GM12873 (cell line): Measurements from ENCODE around the gene SUN1.

Source experiments
- TF ChIP-seq, protein P1 (sequence below): IDR thresholded peaks from 2 replicates; pipeline ENCODE4 v1.5.1; 2012; ENCODE audit warnings: low read depth, mild to moderate bottlenecking, moderate library complexity, low read length, control low read depth; ENCODE audit not compliant: insufficient read depth; ENCODE audit errors: missing control alignments

The SUN1 gene

DNA sequence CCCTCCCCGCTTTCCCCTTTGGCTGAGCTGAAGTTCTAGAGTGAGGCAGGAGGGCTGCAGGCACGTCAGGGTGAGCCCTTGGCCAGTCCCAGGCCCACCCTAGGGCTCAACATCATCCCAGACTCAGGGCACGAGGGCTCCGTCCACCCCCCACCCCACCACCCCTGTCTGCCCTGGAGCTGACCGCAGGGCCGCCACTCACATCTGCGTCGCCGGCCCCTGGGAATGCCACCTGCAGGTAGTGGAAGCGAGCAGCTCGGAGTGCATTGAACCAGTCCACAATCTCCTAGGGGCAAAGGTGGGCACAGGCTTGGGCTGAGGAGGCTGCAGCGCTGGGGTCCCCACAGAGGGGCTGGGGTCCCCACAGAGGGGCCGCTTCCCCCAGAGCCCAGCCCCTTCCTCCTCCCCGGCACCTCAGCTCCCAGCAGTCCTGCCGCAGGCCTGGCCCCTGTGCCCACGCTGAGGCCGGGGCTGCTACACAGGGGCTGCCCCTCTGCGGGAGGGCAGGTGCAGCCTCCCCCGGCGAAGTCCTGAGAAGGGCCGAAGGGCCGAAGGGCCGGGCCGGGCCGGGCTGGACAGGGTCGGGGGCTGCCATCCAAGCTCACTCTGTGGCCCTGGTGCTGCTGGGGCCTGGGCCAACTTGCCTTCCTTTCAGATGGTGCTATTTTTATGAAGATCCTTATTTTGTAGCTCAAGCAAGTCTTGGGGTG is 68.2 kb downstream of the SUN1 start:
- TF ChIP-seq, protein P1, sequence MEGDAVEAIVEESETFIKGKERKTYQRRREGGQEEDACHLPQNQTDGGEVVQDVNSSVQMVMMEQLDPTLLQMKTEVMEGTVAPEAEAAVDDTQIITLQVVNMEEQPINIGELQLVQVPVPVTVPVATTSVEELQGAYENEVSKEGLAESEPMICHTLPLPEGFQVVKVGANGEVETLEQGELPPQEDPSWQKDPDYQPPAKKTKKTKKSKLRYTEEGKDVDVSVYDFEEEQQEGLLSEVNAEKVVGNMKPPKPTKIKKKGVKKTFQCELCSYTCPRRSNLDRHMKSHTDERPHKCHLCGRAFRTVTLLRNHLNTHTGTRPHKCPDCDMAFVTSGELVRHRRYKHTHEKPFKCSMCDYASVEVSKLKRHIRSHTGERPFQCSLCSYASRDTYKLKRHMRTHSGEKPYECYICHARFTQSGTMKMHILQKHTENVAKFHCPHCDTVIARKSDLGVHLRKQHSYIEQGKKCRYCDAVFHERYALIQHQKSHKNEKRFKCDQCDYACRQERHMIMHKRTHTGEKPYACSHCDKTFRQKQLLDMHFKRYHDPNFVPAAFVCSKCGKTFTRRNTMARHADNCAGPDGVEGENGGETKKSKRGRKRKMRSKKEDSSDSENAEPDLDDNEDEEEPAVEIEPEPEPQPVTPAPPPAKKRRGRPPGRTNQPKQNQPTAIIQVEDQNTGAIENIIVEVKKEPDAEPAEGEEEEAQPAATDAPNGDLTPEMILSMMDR = no peak

DNA sequence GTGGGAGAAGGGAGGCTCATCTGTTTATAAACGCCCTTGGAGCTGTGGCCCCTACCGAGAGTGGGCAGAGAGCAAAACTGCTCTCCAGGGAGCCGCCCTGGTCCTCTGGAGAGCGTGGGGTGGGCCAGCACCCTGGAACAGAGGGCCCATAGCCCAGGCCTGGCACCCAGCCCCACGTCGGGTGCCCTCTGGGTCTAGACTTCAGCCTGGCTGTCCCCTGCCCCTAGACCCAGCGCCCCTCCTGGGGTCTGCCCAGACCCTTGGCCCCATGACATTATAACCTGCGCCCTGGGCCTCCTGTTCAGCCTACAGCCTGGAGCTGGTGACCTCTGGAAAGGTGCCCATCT is 68.7 kb downstream of the SUN1 start:
- TF ChIP-seq, protein P1 = no peak

DNA sequence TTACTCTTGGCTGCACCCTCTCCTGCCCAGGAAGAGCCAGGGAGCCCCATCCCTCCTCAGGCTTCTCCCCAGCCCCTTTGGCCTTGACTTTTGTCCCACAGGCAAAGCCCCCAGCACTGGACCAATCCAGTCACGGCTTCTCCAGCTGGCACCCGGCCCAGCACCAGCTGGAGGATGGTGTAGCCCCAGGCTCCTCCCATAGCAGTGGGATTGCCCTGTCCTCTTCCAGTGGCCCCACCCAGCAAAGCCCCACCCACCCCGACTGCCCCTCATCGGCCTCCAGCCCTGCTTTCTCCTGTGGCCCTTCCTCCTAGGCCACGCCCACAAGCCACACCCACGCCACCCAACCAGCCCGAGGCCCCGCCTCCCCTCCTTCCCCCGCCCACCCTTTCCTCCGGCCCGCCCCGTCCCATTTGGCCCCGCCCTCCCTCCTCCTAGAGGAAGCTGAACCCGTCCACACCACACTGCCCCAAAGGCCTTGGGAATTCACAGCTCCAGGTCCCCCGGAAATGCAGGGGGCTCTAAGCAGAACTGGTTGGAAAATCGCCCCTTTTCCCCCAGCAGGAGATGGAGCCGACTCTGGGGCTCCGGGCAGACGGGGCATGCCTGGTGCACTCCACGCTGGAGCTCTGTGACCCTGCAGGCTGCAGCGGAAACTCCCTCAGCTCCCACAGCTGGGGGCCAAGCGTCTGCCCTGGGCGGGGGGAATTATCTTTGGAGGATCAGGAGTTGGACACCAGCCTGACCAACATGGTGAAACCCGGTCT is 69.3 kb downstream of the SUN1 start:
- TF ChIP-seq, protein P1 = no peak

DNA sequence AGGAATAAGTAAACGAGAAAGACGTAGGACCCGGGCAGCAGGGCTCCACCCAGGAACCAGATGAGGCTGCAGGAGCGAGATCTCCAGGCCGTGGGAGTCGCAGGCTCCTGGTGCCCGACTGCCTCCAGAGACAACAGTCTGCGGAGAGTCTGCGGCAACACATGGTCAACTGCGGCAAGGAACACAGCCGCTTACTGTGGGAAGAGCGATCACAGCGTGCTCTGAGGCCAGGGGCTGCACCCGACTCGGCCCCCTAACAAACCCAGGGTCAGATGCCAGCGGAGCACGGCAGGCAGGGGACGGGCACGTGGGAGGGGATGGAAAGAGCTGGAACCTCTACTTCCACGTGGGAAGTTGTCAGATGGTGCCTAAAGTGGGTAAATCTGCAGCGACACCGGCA is 70.7 kb downstream of the SUN1 start:
- TF ChIP-seq, protein P1 = no peak

DNA sequence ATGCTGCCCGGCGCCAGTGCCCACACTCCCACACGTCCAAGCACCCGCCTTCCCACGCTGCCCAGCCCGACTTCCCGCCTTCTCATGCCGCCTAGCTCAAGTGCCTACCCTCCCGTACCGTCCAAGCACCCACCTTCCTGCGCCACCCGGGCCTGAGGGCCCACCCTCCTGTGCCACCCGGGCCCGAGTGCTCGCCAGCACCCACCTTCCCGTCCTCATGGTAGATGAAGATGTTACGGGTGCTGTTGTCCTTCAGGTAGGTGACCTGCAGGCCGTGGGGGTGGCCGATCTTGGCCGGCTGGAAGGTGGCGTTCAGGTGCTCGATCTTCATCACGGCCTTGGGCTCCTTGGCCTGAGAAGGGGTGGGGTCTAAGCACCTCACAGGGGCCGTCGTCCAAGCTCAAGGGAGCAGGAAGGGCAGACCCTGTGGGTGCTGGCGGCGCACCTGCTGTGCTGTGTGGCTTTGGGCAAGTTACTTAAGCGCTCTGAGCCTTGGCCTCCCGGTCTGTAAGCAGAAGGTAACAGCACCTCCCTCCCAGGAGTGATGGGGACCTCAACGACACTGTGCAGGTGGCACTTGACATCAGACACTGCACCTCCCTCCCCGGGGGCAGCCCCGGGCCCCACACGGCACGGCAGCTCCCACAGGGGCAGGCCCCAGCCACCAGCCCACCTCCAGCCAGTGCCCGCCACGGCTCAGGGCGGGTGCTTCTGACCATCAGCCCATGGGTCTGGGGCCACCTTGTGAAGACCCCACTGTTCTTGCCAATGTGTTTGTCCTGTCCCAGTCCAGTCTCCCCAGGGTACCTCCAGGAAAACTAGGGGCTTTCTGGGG is 71.9 kb downstream of the SUN1 start:
- TF ChIP-seq, protein P1 = no peak

DNA sequence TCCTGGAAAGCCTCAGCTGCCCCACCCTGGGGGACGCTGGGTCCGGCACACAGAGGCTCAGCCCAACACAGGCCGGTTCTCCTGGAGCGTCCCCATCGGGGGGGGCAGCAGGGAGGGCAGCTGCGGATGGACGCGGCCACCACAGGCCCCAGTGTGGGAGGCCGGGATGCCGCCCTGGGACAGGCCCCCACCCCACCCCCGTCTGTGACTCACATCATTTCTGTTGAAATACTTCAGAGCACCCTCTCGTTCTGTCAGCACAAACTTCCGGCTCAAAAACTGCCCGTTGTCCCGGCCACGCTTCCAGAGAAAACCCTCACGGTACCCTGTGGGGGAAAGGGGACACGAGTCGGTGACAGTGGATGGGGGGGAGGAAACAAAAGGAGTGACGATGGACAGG is 72.6 kb downstream of the SUN1 start:
- TF ChIP-seq, protein P1 = no peak

DNA sequence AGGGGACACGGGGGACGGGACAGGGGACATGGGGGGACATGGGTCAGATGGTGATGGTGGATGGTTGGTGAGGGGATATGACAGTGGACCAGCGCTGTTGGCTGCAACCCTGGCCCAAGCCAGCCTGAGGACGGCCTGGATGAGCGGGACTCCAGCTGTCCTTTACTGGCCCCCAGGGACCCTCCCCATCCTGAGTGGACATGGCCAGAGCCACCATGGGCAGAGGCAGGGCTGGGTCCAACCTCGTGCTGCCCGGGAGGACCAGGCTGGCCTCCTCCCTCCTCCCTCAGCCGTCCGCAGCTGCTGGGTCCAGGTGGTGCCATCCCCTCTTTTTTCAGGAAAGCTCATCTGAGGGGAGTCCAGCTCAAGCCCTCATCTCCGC is 74.5 kb downstream of the SUN1 start:
- TF ChIP-seq, protein P1 = no peak
